Measurements from ENCODE around the gene GOLPH3L. TPM values are rescaled to one million over a fixed set of nuclear protein-coding genes. Genes with fewer than 3 reads are reported as not detected.

The GOLPH3L gene
- total and polyA plus RNA-seq, 2 of the 13 experiments (the other 11 are each of a cell fraction or from before 2014, with no cell fraction given) = 8.2 to 12.8 TPM

DNA sequence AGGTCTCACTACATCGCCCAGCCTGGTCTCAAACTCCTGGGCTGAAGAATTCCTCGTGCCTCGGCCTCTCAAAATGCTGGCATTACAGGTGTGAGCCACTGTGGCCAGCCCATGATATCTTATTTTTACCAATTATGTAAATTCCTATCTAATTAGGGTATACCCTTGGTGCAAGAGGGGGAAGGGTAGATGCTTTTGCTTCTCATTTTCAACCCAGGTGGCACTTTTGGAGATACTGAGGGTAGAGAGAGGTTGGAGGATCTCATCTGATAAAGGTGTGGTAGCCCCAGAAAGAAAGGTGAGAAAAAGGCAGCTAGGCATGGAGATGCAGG, 85.0 kb downstream of the GOLPH3L start:
- Histone ChIP-seq H3K36me3 (replicated peaks in 1 of 2; ENCODE audit: control insufficient read depth in 1 of 2, insufficient read depth in 2 of 2, low read length in 2 of 2) (peaks cover 0 to 8% of the 10 kb centered on the region in 2 experiments; a peak in 3 of 5 replicates), H2AFZ (ENCODE audit: low read length) (no peak overlapping the region), H3K27ac (ENCODE audit: extremely low read length, insufficient read depth, low read length) (peak overlapping the region; percentile 95), H3K9ac (ENCODE audit: insufficient read depth, low read depth, low read length) (peak overlapping the region; percentile 84), H3K4me2 (ENCODE audit: low read depth, low read length) (peak overlapping the region; percentile 68; the same call in 1 of the 2 replicates), H3K79me2 (ENCODE audit: insufficient read depth, low read length) (peaks cover 3% of the 10 kb centered on the region), H3K4me3 (replicated peaks in 1 of 3; ENCODE audit: insufficient read depth in 1 of 3, low read depth in 2 of 3, low read length in 3 of 3) (no peak overlapping the region), H3K27me3 (ENCODE audit: control insufficient read depth in 1 of 2, insufficient read depth in 2 of 2, low read length in 2 of 2) (no peaks in the 10 kb centered on the region), H3K4me1 (ENCODE audit: insufficient read depth, low read length) (peaks cover 58% of the 10 kb centered on the region), H4K20me1 (ENCODE audit: insufficient read depth, low read length) (no peaks in the 10 kb centered on the region), H3K9me3 (ENCODE audit: low read length) (no peaks in the 10 kb centered on the region)
- TSS peak; percentile 60 for BruUV-seq (replicated peaks)
- in situ Hi-C loops (cut with HindIII; ENCODE audit: extremely low pct_ligation_motif_present, low pct_unique_long_range_greater_than_20kb) (no loop called here), intact Hi-C loops (cut with micrococcal nuclease; ENCODE audit: unreplicated experiment) (loop anchor here (5.0 kb wide), 1 partner anchor 35 kb away; the partner anchor contains the start of gene MCL1)
- POLR2A ChIA-PET = interaction anchor here (0.8 to 2.9 kb wide), 11 partner anchors 8 to 395 kb away, joined by 3 to 38 read pairs (median 5); partner anchors contain the start of genes MCL1 and MINDY1
- 24% methylated on average over 3 of the region's 3 CpGs for WGBS (ENCODE audit: low lambda C conversion rate)
- FAIRE-seq (no peak), DNase-seq (ENCODE audit: low spot score) (no peak), ATAC-seq (no peak)
- CTCF ChIA-PET (ENCODE audit: low intra/inter-chr PET ratio, low total read pairs) = no interaction called here
- TF ChIP-seq SKI (IDR thresholded peaks at IDR 0.05; ENCODE audit: partially characterized antibody) (no peak), NFYB (CRISPR knock-in tag; IDR thresholded peaks at IDR 0.05) (no peak), MBD4 (IDR thresholded peaks at IDR 0.05; ENCODE audit: borderline replicate concordance, low read length) (no peak), PAWR (CRISPR knock-in tag; IDR thresholded peaks at IDR 0.05; ENCODE audit: borderline replicate concordance) (no peak), KDM1A (CRISPR knock-in tag; IDR thresholded peaks at IDR 0.05) (0 out of 2 replicates have a peak, but pooled peaks have one; percentile 2), SATB2 (CRISPR knock-in tag; IDR thresholded peaks at IDR 0.05) (no peak), GABPB1 (CRISPR knock-in tag; IDR thresholded peaks at IDR 0.05) (no peak), ZNF496 (CRISPR knock-in tag; IDR thresholded peaks at IDR 0.05; ENCODE audit: insufficient replicate concordance) (no peak), SMAD9 (CRISPR knock-in tag; IDR thresholded peaks at IDR 0.05) (no peak), ARID2 (CRISPR knock-in tag; IDR thresholded peaks at IDR 0.05; ENCODE audit: borderline replicate concordance) (no peak), POLR2A (IDR thresholded peaks at IDR 0.05; ENCODE audit: insufficient read depth in 1 of 2, low read depth in 2 of 2, low read length in 2 of 2) (no peak), ATF7 (IDR thresholded peaks at IDR 0.05) (no peak), ATF7 (CRISPR knock-in tag; IDR thresholded peaks at IDR 0.05) (no peak), ZNF878 (CRISPR knock-in tag; IDR thresholded peaks at IDR 0.05) (no peak), NCOA1 (CRISPR knock-in tag; IDR thresholded peaks at IDR 0.05) (no peak), SOX6 (IDR thresholded peaks at IDR 0.05) (no peak), SOX6 (CRISPR knock-in tag; IDR thresholded peaks at IDR 0.05) (no peak), ZBTB1 (CRISPR knock-in tag; IDR thresholded peaks at IDR 0.05; ENCODE audit: borderline replicate concordance) (no peak), MAZ (IDR thresholded peaks at IDR 0.05; ENCODE audit: borderline replicate concordance, low read depth, low read length) (no peak), MAZ (CRISPR knock-in tag; IDR thresholded peaks at IDR 0.05; ENCODE audit: low read depth) (no peak), GZF1 (CRISPR knock-in tag; IDR thresholded peaks at IDR 0.05) (no peak), ZBTB8A (CRISPR knock-in tag; IDR thresholded peaks at IDR 0.05; ENCODE audit: borderline replicate concordance, low read depth) (no peak)
- TF ChIP-seq, protein P1, sequence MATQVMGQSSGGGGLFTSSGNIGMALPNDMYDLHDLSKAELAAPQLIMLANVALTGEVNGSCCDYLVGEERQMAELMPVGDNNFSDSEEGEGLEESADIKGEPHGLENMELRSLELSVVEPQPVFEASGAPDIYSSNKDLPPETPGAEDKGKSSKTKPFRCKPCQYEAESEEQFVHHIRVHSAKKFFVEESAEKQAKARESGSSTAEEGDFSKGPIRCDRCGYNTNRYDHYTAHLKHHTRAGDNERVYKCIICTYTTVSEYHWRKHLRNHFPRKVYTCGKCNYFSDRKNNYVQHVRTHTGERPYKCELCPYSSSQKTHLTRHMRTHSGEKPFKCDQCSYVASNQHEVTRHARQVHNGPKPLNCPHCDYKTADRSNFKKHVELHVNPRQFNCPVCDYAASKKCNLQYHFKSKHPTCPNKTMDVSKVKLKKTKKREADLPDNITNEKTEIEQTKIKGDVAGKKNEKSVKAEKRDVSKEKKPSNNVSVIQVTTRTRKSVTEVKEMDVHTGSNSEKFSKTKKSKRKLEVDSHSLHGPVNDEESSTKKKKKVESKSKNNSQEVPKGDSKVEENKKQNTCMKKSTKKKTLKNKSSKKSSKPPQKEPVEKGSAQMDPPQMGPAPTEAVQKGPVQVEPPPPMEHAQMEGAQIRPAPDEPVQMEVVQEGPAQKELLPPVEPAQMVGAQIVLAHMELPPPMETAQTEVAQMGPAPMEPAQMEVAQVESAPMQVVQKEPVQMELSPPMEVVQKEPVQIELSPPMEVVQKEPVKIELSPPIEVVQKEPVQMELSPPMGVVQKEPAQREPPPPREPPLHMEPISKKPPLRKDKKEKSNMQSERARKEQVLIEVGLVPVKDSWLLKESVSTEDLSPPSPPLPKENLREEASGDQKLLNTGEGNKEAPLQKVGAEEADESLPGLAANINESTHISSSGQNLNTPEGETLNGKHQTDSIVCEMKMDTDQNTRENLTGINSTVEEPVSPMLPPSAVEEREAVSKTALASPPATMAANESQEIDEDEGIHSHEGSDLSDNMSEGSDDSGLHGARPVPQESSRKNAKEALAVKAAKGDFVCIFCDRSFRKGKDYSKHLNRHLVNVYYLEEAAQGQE (IDR thresholded peaks at IDR 0.05; ENCODE audit: borderline replicate concordance in 1 of 2, low read depth in 1 of 2, low read length in 2 of 2) = no peak
- TF ChIP-seq, protein P2, sequence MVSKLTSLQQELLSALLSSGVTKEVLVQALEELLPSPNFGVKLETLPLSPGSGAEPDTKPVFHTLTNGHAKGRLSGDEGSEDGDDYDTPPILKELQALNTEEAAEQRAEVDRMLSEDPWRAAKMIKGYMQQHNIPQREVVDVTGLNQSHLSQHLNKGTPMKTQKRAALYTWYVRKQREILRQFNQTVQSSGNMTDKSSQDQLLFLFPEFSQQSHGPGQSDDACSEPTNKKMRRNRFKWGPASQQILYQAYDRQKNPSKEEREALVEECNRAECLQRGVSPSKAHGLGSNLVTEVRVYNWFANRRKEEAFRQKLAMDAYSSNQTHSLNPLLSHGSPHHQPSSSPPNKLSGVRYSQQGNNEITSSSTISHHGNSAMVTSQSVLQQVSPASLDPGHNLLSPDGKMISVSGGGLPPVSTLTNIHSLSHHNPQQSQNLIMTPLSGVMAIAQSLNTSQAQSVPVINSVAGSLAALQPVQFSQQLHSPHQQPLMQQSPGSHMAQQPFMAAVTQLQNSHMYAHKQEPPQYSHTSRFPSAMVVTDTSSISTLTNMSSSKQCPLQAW (CRISPR knock-in tag; IDR thresholded peaks at IDR 0.05) = peak; percentile 1; the same call in 1 of the 2 replicates
